Aorta (tissue), 5 donors: ENCODE results near the gene MAP7. TPM values are rescaled to one million over a fixed set of nuclear protein-coding genes. Genes with fewer than 3 reads are reported as not detected.

Source experiments
- ATAC-seq: fragments of 200-7000 bp; cut with Tn5 transposase; one replicate; pipeline ENCODE4 v1.9.1; 2022; ENCODE audit warnings: moderate library complexity; ENCODE audit not compliant: low FRiP score
- DNase-seq, 2 donors: peaks; one replicate each; pipeline ENCODE4 v3.0.0-alpha.2; 2020
- H3K27ac ChIP-seq, 2 donors: one replicate each; pipeline ENCODE4 v1.5.1; 2013; ENCODE audit warnings: low read length in 2 of 2, mild to moderate bottlenecking in 2 of 2, moderate library complexity in 2 of 2, control low read depth in 1 of 2, inconsistent platforms in 1 of 2, low read depth in 1 of 2
- H3K27me3 ChIP-seq, 2 donors: one replicate each; pipeline ENCODE4 v1.6.1; 2013; ENCODE audit warnings: control low read depth in 1 of 2, low read length in 1 of 2, mild to moderate bottlenecking in 1 of 2, moderate library complexity in 1 of 2; ENCODE audit not compliant: insufficient read depth in 2 of 2, control insufficient read depth in 1 of 2
- H3K36me3 ChIP-seq, 2 donors: one replicate each; pipeline ENCODE4 v1.6.1; 2013; ENCODE audit warnings: control low read depth in 1 of 2, low read length in 1 of 2, mild to moderate bottlenecking in 1 of 2; ENCODE audit not compliant: insufficient read depth in 2 of 2, control insufficient read depth in 1 of 2
- H3K4me1 ChIP-seq, 2 donors: one replicate each; pipeline ENCODE4 v1.6.1; 2013; ENCODE audit warnings: low read length in 2 of 2, control low read depth in 1 of 2, mild to moderate bottlenecking in 1 of 2, moderate library complexity in 1 of 2; ENCODE audit not compliant: insufficient read depth in 2 of 2, control insufficient read depth in 1 of 2
- H3K4me3 ChIP-seq, 2 donors: one replicate each; pipeline ENCODE4 v1.5.1; 2013; ENCODE audit warnings: low read length in 2 of 2, control low read depth in 1 of 2, mild to moderate bottlenecking in 1 of 2
- H3K9me3 ChIP-seq: one replicate; pipeline ENCODE4 v1.6.1; 2013; ENCODE audit warnings: mild to moderate bottlenecking, low read length; ENCODE audit not compliant: control insufficient read depth
- WGBS, 2 donors: extraction: QIAGEN DNeasy Blood & Tissue Kit; methylation state at CpG; one replicate each; pipeline ENCODE4 v1.1.7; 2013; 5-methylcytosine and 5-hydroxymethylcytosine counted together
- intact Hi-C, 2 donors: fragments of 100-400 bp; cut with DNase I; formaldehyde crosslinking; loops; one replicate each; pipeline versions ENCODE4 v1.14.2 to v1.15.0; 2022
- polyA plus RNA-seq, 2 donors: library from polyadenylated mRNA; stranded (reverse); fragments of 200-250 nt; gene quantifications; one replicate each; pipeline ENCODE4 v1.2.3, GENCODE V29; 2013
- total RNA-seq, 2 donors: library from RNA; stranded (reverse); fragmentation: NEBNext Ultra II Directional; extraction: Animal tissue kit (Norgen Biotek cat#: 25700); gene quantifications; one replicate each; pipeline ENCODE4 v1.2.1, GENCODE V29; 2021
- donor health status: healthy with polysubstance abuse.
- donor health status: Bipolar disorder and iron deficiency.
- donor health status: DM: no; HTN: no; CAD: no.
- donor health status: DM: no; HTN: no; CAD: no.
- donor health status: DM: yes; HTN: yes; CAD: no.

Gene MAP7
- total and polyA plus RNA-seq, 4 donors = 2.5 to 5.3 (median 3.3) TPM

DNA sequence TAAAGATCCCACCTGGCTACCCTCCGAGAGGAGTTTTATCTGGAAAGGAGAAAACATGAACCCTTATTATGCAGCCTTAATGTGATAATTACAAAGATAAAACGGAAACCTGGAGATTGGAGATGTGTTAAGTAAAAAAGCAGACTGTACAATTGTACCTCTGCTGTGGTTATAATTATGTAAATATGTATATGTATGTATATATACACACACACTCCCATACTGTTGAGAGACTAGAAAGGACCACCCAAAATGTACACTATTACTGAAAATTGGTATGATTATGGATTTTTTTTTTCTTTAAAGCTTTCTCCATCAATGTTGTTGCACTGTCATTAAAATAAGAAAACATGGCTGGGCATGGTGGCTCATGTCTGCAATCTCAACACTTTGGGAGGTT lies 188.4 kb downstream of the MAP7 start:
- intact Hi-C loops = no loop called here
- no peak overlapping the region for H3K4me3 ChIP-seq
- H3K9me3 ChIP-seq = no peaks in the 10 kb centered on the region
- DNase-seq = no peak
- ATAC-seq = no peak
- no peak overlapping the region for H3K27ac ChIP-seq
- WGBS, 2 donors = 96 to 97% methylated on average over 2 of the region's 2 CpGs
- no peaks in the 10 kb centered on the region for H3K27me3 ChIP-seq
- H3K4me1 ChIP-seq = no peaks in the 10 kb centered on the region
- peaks cover 0 to 1% of the 10 kb centered on the region in 2 donors for H3K36me3 ChIP-seq

DNA sequence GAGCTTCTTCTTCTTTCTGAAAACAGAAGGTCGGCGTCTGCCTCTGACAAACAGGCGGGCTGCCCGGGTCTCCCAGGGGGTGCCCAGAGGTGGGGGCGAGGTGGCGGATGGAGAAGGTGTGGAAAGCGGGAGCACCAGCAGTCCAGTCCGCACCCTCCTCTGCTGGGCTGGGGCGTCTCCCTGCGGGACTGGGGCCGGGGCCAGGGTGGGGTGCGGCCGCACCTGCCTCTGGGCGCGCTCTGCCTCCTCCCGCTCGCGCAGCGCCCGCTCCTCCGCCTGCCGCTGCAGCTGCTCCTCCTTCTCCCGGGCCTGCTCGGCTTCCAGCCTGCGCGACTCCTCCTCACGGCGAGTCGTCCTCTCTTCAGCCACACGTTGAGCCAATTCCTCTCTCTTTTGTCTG lies 189.4 kb downstream of the MAP7 start:
- H3K4me1 ChIP-seq = no peaks in the 10 kb centered on the region
- H3K36me3 ChIP-seq = peaks cover 0 to 1% of the 10 kb centered on the region in 2 donors
- no peak overlapping the region for H3K27ac ChIP-seq
- H3K27me3 ChIP-seq = no peaks in the 10 kb centered on the region
- H3K4me3 ChIP-seq = no peak overlapping the region
- DNase-seq (no peak), ATAC-seq (no peak)
- WGBS, 2 donors = 96% methylated on average over 20 to 30 of the region's 30 CpGs
- intact Hi-C loops = no loop called here
- H3K9me3 ChIP-seq = no peaks in the 10 kb centered on the region

DNA sequence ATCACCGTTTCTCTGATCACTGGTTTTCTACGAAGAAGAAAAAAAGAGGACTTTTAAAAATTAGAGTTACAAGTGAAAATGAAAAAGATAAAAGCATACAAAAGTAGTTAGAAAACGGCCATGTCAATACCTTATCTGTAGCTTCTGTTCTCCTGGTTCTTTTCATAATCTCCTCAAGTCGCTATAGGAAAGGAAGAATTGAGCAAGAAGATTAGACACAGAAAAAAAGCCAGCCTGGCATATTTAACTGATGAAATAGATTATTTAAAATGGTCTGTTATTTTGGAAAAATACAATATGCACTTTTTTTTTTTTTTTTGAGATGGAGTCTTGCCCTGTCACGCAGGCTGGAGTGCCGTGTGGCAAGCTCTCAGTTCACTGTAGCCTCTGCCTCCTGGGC lies 190.4 kb downstream of the MAP7 start:
- DNase-seq (no peak), ATAC-seq (no peak)
- Histone ChIP-seq H3K36me3 (peaks cover 0 to 1% of the 10 kb centered on the region in 2 donors), H3K27me3 (no peaks in the 10 kb centered on the region), H3K27ac (no peak overlapping the region), H3K4me3 (no peak overlapping the region), H3K4me1 (no peaks in the 10 kb centered on the region), H3K9me3 (no peaks in the 10 kb centered on the region)
- 88 to 89% methylated on average over 6 of the region's 6 CpGs for WGBS, 2 donors
- intact Hi-C loops = no loop called here

DNA sequence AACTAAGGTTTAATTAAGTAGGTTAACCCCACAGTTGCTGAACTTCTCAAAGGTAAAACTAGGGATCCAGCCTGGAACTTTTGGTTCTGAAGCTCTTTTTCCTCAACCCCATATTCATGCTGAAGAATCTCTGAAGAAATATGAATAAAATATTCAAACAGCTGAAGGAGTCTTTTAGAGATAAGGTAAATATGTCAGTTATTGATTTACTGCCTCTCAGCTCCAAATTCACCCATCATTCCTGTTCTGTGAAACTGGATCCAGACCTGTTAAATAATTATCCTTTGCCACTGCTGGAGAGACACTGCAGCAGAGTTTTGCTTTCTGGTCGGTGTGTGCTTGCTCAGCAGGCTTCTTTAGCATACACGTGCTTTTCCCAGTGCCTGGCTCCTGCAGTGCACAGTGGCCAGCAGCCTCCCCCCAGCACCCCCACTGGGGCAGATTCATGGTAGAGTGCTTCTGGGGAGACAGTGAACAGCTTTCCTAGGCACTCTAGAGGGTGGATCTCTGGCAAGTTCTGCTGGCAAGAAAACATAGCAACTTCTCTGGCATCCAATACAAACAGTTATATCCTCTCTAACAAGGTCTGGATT lies 198.6 kb downstream of the MAP7 start:
- Histone ChIP-seq H3K27me3 (no peaks in the 10 kb centered on the region), H3K4me1 (no peaks in the 10 kb centered on the region), H3K4me3 (no peak overlapping the region), H3K9me3 (no peaks in the 10 kb centered on the region), H3K36me3 (no peaks in the 10 kb centered on the region), H3K27ac (no peak overlapping the region)
- ATAC-seq (no peak), DNase-seq (no peak)
- WGBS, 2 donors = 15 to 25% methylated on average over 2 of the region's 2 CpGs
- intact Hi-C loops = no loop called here

DNA sequence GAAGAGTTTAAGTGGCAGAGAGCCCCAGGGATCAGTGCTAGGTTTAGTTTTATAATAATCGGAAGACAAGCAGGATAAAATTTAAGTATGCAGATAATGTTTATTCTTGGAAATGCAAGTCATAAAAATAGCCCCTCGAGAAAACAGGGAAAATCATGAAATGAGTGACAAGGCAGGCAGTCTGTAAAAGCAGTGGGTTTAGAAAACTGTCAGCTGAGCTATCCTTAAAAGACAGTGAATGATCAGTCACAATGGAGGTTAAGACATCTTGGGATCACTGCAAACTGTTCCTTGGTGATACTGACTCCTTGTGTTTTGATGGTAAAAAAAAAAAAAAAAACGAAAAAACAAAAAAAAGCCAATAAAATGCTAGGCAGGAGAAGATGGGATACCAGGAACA lies 199.3 kb downstream of the MAP7 start:
- intact Hi-C loops = no loop called here
- ATAC-seq = no peak
- WGBS, 2 donors = 63 to 67% methylated on average over 3 of the region's 3 CpGs

DNA sequence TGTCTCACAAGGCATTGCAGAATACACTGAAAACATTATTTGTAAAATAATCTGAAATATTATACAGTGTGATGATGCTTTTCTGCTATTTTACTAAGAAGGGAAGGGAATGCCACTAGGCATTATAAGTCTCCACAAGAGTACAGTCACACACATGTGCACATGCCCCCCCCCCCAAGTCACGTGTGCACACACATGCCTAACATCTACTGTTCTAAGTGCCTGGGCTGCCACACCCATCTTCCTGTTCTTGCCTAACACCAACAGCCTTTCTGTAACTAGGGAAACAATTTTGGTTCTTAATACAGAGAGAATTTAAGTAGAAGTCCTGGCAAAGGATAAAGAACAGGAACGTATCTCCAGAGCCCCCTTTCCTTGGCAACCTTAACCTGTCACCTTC lies 202.4 kb downstream of the MAP7 start:
- intact Hi-C loops = no loop called here
- Histone ChIP-seq H3K9me3 (no peaks in the 10 kb centered on the region), H3K27me3 (no peaks in the 10 kb centered on the region), H3K27ac (no peak overlapping the region), H3K36me3 (peaks cover 0 to 2% of the 10 kb centered on the region in 2 donors), H3K4me1 (no peaks in the 10 kb centered on the region), H3K4me3 (no peak overlapping the region)
- WGBS, 2 donors = 82 to 84% methylated on average over 2 of the region's 2 CpGs
- no peak for DNase-seq
- ATAC-seq = no peak

More for the DNA sequence above, 199.3 kb downstream of the MAP7 start:
- Histone ChIP-seq H3K4me3 (no peak overlapping the region), H3K4me1 (no peaks in the 10 kb centered on the region), H3K27me3 (no peaks in the 10 kb centered on the region), H3K27ac (no peak overlapping the region), H3K36me3 (no peaks in the 10 kb centered on the region), H3K9me3 (no peaks in the 10 kb centered on the region)
- DNase-seq = no peak

DNA sequence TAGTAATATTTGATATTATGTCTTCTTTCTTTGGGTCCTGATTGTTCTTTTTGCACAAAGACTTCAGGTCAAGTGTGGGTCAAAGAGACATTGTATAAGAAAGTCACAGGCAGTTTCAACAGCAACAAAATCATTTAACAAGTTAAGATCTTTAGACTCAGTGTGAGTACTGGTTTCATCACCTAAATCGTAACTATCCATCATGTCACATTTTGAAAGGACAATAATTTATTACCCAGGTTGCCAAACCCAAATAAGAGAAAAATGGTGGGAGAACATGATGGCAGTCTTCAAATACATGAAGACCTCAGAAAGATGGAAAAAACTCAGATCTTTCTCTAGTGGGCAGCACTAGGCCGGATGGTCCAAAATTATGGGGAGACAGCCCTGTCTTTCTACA lies 205.1 kb downstream of the MAP7 start:
- peaks cover 0 to 2% of the 10 kb centered on the region in 2 donors for H3K36me3 ChIP-seq
- H3K4me1 ChIP-seq = no peaks in the 10 kb centered on the region
- 91 to 94% methylated on average over 2 of the region's 2 CpGs for WGBS, 2 donors
- no peaks in the 10 kb centered on the region for H3K27me3 ChIP-seq
- H3K4me3 ChIP-seq = no peak overlapping the region
- H3K9me3 ChIP-seq = no peaks in the 10 kb centered on the region
- ATAC-seq (no peak), DNase-seq (no peak)
- intact Hi-C loops = no loop called here
- no peak overlapping the region for H3K27ac ChIP-seq

DNA sequence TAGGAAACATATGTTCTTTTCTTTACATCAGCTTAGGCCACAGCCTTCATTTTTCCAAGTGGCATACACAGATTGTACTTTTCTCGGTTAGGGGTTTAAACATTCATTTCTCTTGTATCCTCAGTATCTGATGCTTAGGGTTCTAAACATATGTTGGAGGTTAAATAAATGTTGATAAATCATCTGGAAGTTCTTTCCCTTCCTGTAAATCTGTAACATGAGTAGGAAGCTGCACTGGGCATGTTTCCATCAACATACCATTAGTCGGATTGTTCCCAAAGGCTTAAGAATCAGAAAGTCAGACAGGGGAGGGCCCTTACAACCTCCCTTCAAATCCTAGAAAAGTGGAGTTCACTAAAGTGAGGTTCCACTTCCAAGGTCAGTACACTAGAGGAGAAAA lies 205.8 kb downstream of the MAP7 start:
- Histone ChIP-seq H3K36me3 (peaks cover 0 to 2% of the 10 kb centered on the region in 2 donors), H3K27me3 (no peaks in the 10 kb centered on the region), H3K27ac (no peak overlapping the region), H3K9me3 (no peaks in the 10 kb centered on the region), H3K4me3 (no peak overlapping the region), H3K4me1 (no peaks in the 10 kb centered on the region)
- DNase-seq = no peak
- intact Hi-C loops = no loop called here
- no peak for ATAC-seq
- 77 to 78% methylated on average over 2 of the region's 2 CpGs for WGBS, 2 donors

DNA sequence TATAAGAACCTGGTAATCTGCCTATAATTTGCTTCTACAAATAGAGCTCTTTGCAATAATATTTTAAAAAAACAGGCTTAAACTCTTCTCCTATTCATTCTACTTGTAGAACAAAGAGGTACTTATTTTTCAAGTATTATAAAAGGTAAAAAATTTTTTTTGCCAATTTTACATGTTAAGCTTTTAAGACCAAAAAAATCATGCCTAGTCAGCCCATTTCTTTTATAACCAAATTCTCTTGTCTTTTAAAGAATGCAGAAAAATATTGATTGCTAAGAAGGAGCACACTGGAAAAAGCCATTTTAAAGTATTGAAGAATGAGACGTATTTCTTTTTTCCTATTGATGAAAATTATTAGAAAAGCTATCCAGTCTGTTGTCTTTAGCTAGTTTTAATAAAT lies 206.5 kb downstream of the MAP7 start:
- H3K36me3 ChIP-seq = peaks cover 0 to 2% of the 10 kb centered on the region in 2 donors
- no peak overlapping the region for H3K27ac ChIP-seq
- DNase-seq = no peak
- H3K9me3 ChIP-seq = no peaks in the 10 kb centered on the region
- ATAC-seq = no peak
- no peaks in the 10 kb centered on the region for H3K4me1 ChIP-seq
- H3K27me3 ChIP-seq = no peaks in the 10 kb centered on the region
- intact Hi-C loops = no loop called here
- WGBS, 2 donors = 87 to 93% methylated on average over 1 of the region's 1 CpG
- no peak overlapping the region for H3K4me3 ChIP-seq
